ENCODE data around the gene TRAPPC10.
"Not testable (repeated sequence)": the region's sequence is repeated elsewhere in the genome, so short reads cannot be mapped to it uniquely, and the experiment has no call there.

Gene TRAPPC10

GRCh38 chr21:44153214-44153888 lies 141.2 kb downstream of the TRAPPC10 start:
- not testable (repeated sequence) for DNase-seq

GRCh38 chr21:44153889-44154228 lies 141.8 kb downstream of the TRAPPC10 start:
- not testable (repeated sequence) for DNase-seq

GRCh38 chr21:44154816-44155230 lies 142.7 kb downstream of the TRAPPC10 start:
- DNase-seq: not testable (repeated sequence)

DNA sequence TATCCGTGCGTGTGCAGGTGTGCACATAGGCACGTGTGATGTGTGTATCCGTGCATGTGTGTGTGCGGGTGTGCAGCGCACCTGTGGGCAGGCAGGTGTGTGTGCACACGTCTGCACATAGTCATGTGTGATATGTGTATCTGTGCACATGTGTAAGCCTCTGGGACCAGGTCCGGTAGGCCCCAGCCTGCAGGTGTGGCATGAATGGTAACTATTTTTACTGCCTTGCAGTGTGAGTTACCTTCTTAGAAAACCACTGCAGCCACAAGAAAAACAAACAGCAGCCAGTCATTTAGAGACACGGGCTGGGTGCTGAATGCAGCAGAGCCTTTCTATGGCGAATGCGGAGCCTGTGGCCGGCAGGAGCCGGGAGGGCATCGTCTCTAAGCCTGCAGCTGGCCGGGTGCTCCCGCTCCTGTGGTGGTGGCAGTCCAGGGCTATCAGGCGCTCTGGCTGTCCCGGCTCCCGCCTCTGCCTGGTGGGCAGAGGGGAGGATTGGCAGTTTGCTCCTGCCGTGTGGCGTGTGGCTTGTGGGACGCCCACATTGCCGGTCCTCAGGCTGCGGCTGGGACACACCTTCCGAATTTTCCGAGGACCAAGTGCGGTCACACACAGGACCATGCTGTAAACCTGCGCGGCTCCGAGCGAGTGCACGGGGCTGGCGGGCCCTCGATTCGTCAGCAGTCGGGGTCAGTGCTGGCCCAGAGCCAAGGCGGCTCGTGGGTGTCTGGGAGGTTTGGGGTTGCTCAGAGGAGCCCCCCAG lies 143.3 kb downstream of the TRAPPC10 start:
- DNase-seq: not testable (repeated sequence)

GRCh38 chr21:44155994-44156380 lies 143.9 kb downstream of the TRAPPC10 start:
- DNase-seq: not testable (repeated sequence)

All from suppressor macrophage treated with lipopolysaccharide for 4 hours (primary cell).